WTC11 (cell line): ENCODE data around the gene IL13RA1. TPM values are rescaled to one million over a fixed set of nuclear protein-coding genes. Genes with fewer than 3 reads are reported as not detected.

ENCODE experiments used
- ATAC-seq: fragments of 200-7000 bp; cut with Tn5 transposase; 2 replicates; pipeline ENCODE4 v1.10.0; 2021; ENCODE audit warnings: mild to moderate bottlenecking, moderate library complexity
- CTCF ChIA-PET: fragments of 300-600 bp; sonication (Branson Sonifier 250); formaldehyde crosslinking; loops from one replicate; lab custom pipeline; 2021; ENCODE audit warnings: antibody characterized with exemption; lab: Charles Lee
- POLR2A ChIA-PET: fragments of 350-600 bp; sonication (Branson Sonifier 250); formaldehyde crosslinking; loops from one replicate; lab custom pipeline; 2021; ENCODE audit warnings: antibody characterized with exemption; lab: Charles Lee
- DNase-seq: peaks from one replicate; pipeline ENCODE4 v3.0.0; 2021; ENCODE audit warnings: low spot score
- H3K27ac Mint-ChIP-seq: 2 replicates; pipeline ENCODE4 v1.8.0; 2021; ENCODE audit warnings: mixed read lengths
- H3K27me3 Mint-ChIP-seq: 2 replicates; pipeline ENCODE4 v1.8.0; 2021; ENCODE audit warnings: low read depth, mild to moderate bottlenecking, moderate library complexity, mixed read lengths
- H3K36me3 Mint-ChIP-seq: 2 replicates; pipeline ENCODE4 v1.8.0; 2021; ENCODE audit warnings: mixed read lengths
- H3K4me1 Mint-ChIP-seq: 2 replicates; pipeline ENCODE4 v1.8.0; 2022; ENCODE audit warnings: mixed read lengths
- H3K4me3 Mint-ChIP-seq: 2 replicates; pipeline ENCODE4 v1.8.0; 2021; ENCODE audit warnings: mild to moderate bottlenecking, moderate library complexity, mixed read lengths
- H3K9me3 Mint-ChIP-seq: 2 replicates; pipeline ENCODE4 v1.8.0; 2021; ENCODE audit warnings: mixed read lengths
- AR ChIP-seq: fragments of 250-450 bp; sonication (Bioruptor Pico); IDR thresholded peaks from 2 replicates; pipeline ENCODE4 v1.9.0; 2021; ENCODE audit warnings: mild to moderate bottlenecking
- CBFB ChIP-seq: sonication (generic); formaldehyde crosslinking; IDR thresholded peaks from 2 replicates; pipeline ENCODE4 v1.8.1; 2022; ENCODE audit warnings: mild to moderate bottlenecking, low read depth, missing genetic modification reagents
- CDX4 ChIP-seq: fragments of 250-450 bp; sonication (Bioruptor Pico); IDR thresholded peaks from 2 replicates; pipeline ENCODE4 v1.9.0; 2021; ENCODE audit warnings: moderate library complexity, mild to moderate bottlenecking, inconsistent platforms, borderline replicate concordance
- CREM ChIP-seq: sonication (generic); formaldehyde crosslinking; IDR thresholded peaks from 2 replicates; pipeline ENCODE4 v1.8.1; 2022; ENCODE audit warnings: mild to moderate bottlenecking, missing genetic modification reagents, moderate library complexity
- E2F4 ChIP-seq: sonication (generic); formaldehyde crosslinking; IDR thresholded peaks from 2 replicates; pipeline ENCODE4 v1.8.1; 2022; ENCODE audit warnings: low read depth, mild to moderate bottlenecking, moderate library complexity, missing genetic modification reagents, borderline replicate concordance
- E2F5 ChIP-seq: sonication (generic); formaldehyde crosslinking; IDR thresholded peaks from 2 replicates; pipeline ENCODE4 v1.8.1; 2022; ENCODE audit warnings: mild to moderate bottlenecking, moderate library complexity, missing genetic modification reagents
- EMX1 ChIP-seq: fragments of 250-450 bp; sonication (Bioruptor Pico); IDR thresholded peaks from 2 replicates; pipeline ENCODE4 v1.8.0; 2021; ENCODE audit warnings: mild to moderate bottlenecking
- ETV6 ChIP-seq: sonication (generic); formaldehyde crosslinking; IDR thresholded peaks from 2 replicates; pipeline ENCODE4 v1.8.1; 2022; ENCODE audit warnings: mild to moderate bottlenecking, missing genetic modification reagents
- HMGA2 ChIP-seq: fragments of 250-450 bp; sonication (Bioruptor Pico); IDR thresholded peaks from 2 replicates; pipeline ENCODE4 v1.4.0; 2021; ENCODE audit warnings: mild to moderate bottlenecking, moderate library complexity
- HMGXB4 ChIP-seq: sonication (generic); formaldehyde crosslinking; IDR thresholded peaks from 2 replicates; pipeline ENCODE4 v1.8.1; 2023; ENCODE audit warnings: mild to moderate bottlenecking, moderate library complexity, missing genetic modification reagents
- KAT7 ChIP-seq: sonication (generic); formaldehyde crosslinking; IDR thresholded peaks from 2 replicates; pipeline ENCODE4 v1.8.1; 2023; ENCODE audit warnings: missing genetic modification reagents, mild to moderate bottlenecking, borderline replicate concordance
- MAX ChIP-seq: sonication (generic); formaldehyde crosslinking; IDR thresholded peaks from 2 replicates; pipeline ENCODE4 v1.8.0; 2022; ENCODE audit warnings: mild to moderate bottlenecking, missing genetic modification reagents
- NR2C2 ChIP-seq: sonication (generic); formaldehyde crosslinking; IDR thresholded peaks from 2 replicates; pipeline ENCODE4 v1.8.0; 2022; ENCODE audit warnings: mild to moderate bottlenecking, missing genetic modification reagents
- NR3C1 ChIP-seq: sonication (generic); formaldehyde crosslinking; conservative IDR thresholded peaks from 2 replicates; pipeline ENCODE4 v1.8.1; 2023; ENCODE audit warnings: low read depth, mild to moderate bottlenecking, missing genetic modification reagents
- PRRX2 ChIP-seq: fragments of 250-450 bp; sonication (Bioruptor Pico); IDR thresholded peaks from 2 replicates; pipeline ENCODE4 v1.8.0; 2021; ENCODE audit warnings: mild to moderate bottlenecking
- RORB ChIP-seq: fragments of 250-450 bp; sonication (Bioruptor Pico); IDR thresholded peaks from 2 replicates; pipeline ENCODE4 v1.9.0; 2021; ENCODE audit warnings: mild to moderate bottlenecking
- SMAD3 ChIP-seq: sonication (generic); formaldehyde crosslinking; IDR thresholded peaks from 2 replicates; pipeline ENCODE4 v1.8.0; 2022; ENCODE audit warnings: missing genetic modification reagents, mild to moderate bottlenecking, borderline replicate concordance
- SMAD4 ChIP-seq: sonication (generic); formaldehyde crosslinking; IDR thresholded peaks from 2 replicates; pipeline ENCODE4 v1.8.0; 2022; ENCODE audit warnings: mild to moderate bottlenecking, missing genetic modification reagents
- SOX15 ChIP-seq: fragments of 250-450 bp; sonication (Bioruptor Pico); IDR thresholded peaks from 2 replicates; pipeline ENCODE4 v1.9.0; 2021; ENCODE audit warnings: mild to moderate bottlenecking
- ZNF396 ChIP-seq: fragments of 250-450 bp; sonication (Bioruptor Pico); IDR thresholded peaks from 2 replicates; pipeline ENCODE4 v1.8.0; 2021; ENCODE audit warnings: mild to moderate bottlenecking, moderate library complexity, borderline replicate concordance
- ZSCAN18 ChIP-seq: fragments of 250-450 bp; sonication (Bioruptor Pico); IDR thresholded peaks from 2 replicates; pipeline ENCODE4 v2.1.2; 2022; ENCODE audit warnings: mild to moderate bottlenecking, moderate library complexity
- total RNA-seq: library from RNA; stranded (reverse); gene quantifications from 3 replicates; pipeline ENCODE4 v1.2.3, GENCODE V29; 2021

Gene IL13RA1
- total RNA-seq, 1 experiment from 2014 or later = 11.1 TPM

GRCh38 chrX:118726396-118726795 lies 1.0 kb upstream of the IL13RA1 start (continued):
- TF ChIP-seq ZSCAN18 (no peak), NR3C1 (CRISPR knock-in tag) (no peak), CREM (CRISPR knock-in tag) (no peak), PRRX2 (CRISPR knock-in tag) (no peak), ZNF396 (CRISPR knock-in tag) (no peak)

- H3K27ac Mint-ChIP-seq = no peak overlapping the region
- DNase-seq (peak; percentile 10), ATAC-seq (no peak; the same call in 1 of the 2 replicates)
- peaks cover 33% of the 10 kb centered on the region for H3K27me3 Mint-ChIP-seq
- H3K4me3 Mint-ChIP-seq = peak overlapping the region; percentile 65
- H3K4me1 Mint-ChIP-seq = peaks cover 50% of the 10 kb centered on the region
- TF ChIP-seq E2F5 = 0 out of 2 replicates have a peak, but pooled peaks have one; percentile 4
- no peak for TF ChIP-seq CBFB (CRISPR knock-in tag)
- H3K36me3 Mint-ChIP-seq = no peaks in the 10 kb centered on the region
- ChIA-PET POLR2A (interaction anchor here (0.6 kb wide), 1 partner anchor 204 kb away, joined by 4 read pairs; no protein-coding TSS in a partner anchor), CTCF (interaction anchor here (1.2 kb wide), 2 partner anchors 13 to 97 kb away, joined by 3 to 4 read pairs; no protein-coding TSS in a partner anchor)
- H3K9me3 Mint-ChIP-seq = no peaks in the 10 kb centered on the region
Measured at GRCh38 chrX:118727686-118728339, 407 bp downstream of the IL13RA1 start.

- no peak overlapping the region for H3K27ac Mint-ChIP-seq
- no peak overlapping the region for H3K4me3 Mint-ChIP-seq
- peaks cover 22% of the 10 kb centered on the region for H3K27me3 Mint-ChIP-seq
- peaks cover 46% of the 10 kb centered on the region for H3K4me1 Mint-ChIP-seq
- POLR2A ChIA-PET = no interaction called here
- H3K36me3 Mint-ChIP-seq = no peaks in the 10 kb centered on the region
- CTCF ChIA-PET = interaction anchor here (1.6 kb wide), 1 partner anchor 110 kb away, joined by 4 read pairs; no protein-coding TSS in a partner anchor
- DNase-seq (no peak), ATAC-seq (no peak)
- H3K9me3 Mint-ChIP-seq = 0 out of 2 replicates have a peak, but pooled peaks cover 4% of the 10 kb centered on the region
- no peak for TF ChIP-seq KAT7 (CRISPR knock-in tag)
- TF ChIP-seq SOX15 = no peak
- TF ChIP-seq HMGXB4 (CRISPR knock-in tag) = no peak
- no peak for TF ChIP-seq AR (CRISPR knock-in tag)
- no peak for TF ChIP-seq E2F4 (CRISPR knock-in tag)
- TF ChIP-seq CBFB (CRISPR knock-in tag) = no peak
- TF ChIP-seq SMAD3 = no peak
- TF ChIP-seq NR2C2 (CRISPR knock-in tag) = no peak
- no peak for TF ChIP-seq ETV6 (CRISPR knock-in tag)
- no peak for TF ChIP-seq SMAD4
- no peak for TF ChIP-seq RORB (CRISPR knock-in tag)
- TF ChIP-seq HMGA2 (CRISPR knock-in tag) = no peak
- TF ChIP-seq EMX1 (CRISPR knock-in tag) = no peak
- no peak for TF ChIP-seq CDX4 (CRISPR knock-in tag)
- TF ChIP-seq MAX (CRISPR knock-in tag) = no peak
Measured at GRCh38 chrX:118729042-118729652, 1.7 kb downstream of the IL13RA1 start.
